Activated CD4-positive, CD25-positive, alpha-beta regulatory T cell treated with anti-CD3 and anti-CD28 coated beads, Interleukin-2, amount 50 U/mL, for 16 hours (primary cell): Measurements from ENCODE around the gene KMT2A.
"Not testable (repeated sequence)": the region's sequence is repeated elsewhere in the genome, so short reads cannot be mapped to it uniquely, and the experiment has no call there.

Source experiments
- DNase-seq: peaks from one replicate; pipeline ENCODE4 v3.0.0-alpha.2; 2020; ENCODE audit warnings: low read depth, low spot score

The KMT2A gene

DNA sequence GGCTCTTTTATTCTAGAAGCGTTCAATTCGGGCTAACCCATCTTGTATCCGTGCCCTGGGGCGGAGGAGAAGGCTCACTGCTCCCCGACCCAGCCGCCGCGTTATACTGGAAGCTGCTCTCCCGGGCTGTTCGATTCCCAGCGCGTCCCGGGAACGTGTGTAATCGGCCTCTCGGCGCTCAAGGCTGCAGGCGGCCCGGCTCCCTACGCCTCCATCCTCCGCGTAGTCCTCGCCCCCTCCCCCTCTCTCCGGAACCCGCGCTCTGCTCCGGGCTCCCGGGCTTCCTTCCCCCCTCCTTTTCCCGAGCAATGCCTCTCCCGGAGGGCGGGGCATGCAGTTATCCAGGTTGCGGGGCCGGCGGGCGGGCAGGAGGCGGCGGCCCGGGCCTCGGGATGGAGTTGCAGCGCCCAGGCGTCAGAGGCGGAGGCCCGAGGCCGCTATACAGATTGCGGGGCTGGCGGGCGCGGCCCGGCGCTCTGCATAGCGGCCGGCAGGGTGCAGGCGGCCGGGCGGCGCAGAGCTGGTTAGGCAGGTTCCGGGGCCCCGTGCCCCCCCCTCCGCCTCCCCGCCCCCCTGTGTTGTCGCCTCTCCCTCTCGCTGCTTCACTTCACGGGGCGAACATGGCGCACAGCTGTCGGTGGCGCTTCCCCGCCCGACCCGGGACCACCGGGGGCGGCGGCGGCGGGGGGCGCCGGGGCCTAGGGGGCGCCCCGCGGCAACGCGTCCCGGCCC is at the start of gene KMT2A:
Gene KMT2A, plus strand, starts transcription at position 600 of the 732 bp plus-strand sequence. Its CDS starts 21 bp downstream, at position 621.
- peak; percentile 84 for DNase-seq

DNA sequence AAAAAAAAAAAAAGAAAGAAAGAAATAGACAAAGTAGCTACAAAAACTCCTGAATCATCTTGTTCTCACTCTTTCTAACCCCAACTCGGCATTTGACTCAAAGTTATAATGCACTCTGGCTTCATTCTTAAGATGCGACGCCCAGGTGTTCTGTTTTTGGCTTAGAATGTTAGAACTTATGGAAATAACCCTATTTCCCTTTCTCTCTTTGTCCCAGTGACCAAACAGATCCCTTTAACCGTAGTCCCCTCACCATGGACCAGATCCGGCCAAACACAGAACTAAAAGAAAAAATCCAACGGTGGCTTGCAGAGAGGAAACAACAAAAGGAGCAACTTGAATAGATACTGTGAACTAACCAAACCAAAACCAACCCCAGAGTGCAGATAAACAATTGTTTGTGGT is 40.2 kb upstream of the KMT2A start:
- no peak for DNase-seq

DNA sequence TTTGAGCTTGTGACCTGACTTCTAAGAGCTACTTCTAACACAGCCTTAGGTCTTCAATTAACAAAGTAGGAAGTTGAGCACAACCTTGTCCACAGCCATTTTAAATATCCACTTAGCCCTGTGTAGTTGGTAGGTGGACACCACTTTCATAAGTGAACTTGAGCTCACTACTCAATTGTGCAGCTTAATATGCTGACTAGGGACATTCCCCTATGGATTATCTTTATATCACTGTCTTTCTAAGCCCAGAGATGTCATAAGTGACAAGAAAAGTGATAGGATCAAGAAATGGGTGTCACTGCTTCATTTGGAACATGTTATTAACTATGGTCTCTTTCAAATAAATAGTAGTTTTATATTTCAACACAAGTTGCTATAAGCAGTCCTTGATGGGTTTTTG is 38.8 kb upstream of the KMT2A start:
- DNase-seq, result no peak

DNA sequence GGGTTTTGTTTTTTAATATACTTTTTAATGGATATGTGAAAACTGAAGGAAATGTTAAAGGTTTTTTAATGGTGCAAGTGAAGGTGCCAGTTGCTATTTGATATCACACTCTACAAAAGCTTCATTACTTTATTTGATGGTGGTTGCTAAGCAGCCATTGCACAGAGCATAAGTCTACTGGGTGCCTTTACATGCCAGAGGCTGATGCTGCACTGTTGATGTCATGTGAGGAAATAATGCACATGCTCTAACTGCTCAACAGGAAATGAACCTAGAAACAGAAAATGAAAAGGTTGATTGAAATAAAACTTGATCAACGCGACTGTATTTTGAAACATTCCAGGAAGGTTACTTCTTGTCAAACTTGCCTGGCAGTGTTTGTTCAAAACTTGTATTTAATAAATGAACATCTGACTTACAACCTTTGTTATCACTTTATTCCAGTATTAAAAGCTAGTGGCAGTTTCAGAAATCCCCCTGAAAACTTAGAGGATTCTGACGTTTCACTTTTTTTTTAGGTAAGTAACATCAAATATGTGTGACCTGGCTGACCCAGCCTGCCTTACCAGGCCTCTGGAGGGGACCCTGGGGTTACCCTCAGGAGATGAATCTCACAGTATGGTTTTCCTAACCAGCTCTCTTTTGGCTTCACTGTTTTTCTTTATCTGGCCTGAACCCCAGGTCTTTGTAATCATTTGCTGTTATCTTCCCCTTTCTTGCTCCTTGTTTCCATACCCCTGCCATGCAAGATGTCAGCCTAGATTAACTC is 37.3 kb upstream of the KMT2A start:
- DNase-seq, result peak; percentile 36

DNA sequence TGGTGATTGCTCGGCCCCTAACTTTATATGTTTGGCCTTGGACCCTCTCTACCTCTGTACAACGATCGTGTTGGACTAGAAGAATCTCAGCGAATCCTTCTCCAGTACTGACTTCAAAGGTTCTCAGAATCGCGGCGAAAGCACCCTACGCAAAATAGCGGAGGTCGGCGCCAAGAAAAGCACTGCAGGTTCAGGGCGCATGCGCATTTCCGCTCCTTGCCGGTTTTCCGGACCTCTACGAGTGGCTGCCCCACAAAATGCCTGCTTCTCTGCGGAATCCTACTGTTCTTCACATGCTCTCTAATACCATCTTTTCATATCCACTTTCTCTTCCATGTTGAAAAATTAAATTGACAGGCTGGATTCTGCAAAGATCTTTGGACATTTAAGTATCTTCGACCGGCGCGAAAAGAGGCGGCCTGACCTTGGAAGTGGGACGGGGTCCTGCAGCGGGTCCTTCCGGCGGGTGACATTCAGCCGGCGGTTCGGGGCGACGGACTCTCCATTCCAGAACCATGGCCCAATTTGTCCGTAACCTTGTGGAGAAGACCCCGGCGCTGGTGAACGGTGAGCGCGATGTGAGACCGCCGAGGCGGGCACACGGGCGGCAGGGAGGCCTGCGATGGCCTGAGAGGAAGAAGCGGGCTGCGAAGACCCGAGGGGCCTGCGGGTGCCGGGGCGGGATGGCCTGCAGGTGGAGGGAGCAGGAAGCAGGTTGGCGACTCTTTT is 35.0 kb upstream of the KMT2A start, which contains the start of gene ATP5MG:
Gene ATP5MG, plus strand, starts transcription at position 456 of the 729 bp plus-strand sequence. Its CDS starts 60 bp downstream, at position 516.
- peak; percentile 84 for DNase-seq

DNA sequence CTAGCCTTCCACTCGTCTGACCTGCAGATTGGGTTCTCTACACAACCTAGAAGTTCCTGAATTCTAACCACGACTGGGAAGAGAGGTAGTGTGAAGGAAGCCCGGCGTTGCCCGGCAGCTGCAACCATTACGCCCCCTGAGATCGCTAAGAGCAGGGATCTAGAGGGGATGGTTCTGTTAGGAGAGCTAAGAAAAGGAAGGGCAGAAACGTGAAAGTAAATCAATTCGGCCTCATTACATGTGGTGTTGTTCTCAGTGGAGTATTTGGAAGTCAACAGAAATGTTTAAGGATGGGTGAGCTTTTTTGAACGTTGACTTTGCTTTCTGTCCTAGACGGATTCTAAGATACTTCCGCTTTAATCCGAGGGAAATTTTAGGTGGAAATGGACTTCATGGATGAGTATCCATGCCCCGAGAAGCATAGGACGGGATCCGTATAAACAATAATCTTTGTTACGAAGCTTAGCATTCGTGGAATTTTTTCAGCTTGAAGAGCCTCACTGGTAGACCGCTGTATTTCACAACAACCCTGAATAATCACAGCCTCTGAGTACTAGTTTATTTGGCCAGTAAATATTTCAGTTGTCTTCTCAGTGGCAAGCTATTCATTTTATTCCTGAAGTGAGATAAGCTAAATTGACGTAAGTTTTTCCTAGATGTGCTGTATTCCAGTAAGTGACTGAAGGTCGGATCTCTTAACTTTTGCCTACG is 34.3 kb upstream of the KMT2A start:
- no peak for DNase-seq

DNA sequence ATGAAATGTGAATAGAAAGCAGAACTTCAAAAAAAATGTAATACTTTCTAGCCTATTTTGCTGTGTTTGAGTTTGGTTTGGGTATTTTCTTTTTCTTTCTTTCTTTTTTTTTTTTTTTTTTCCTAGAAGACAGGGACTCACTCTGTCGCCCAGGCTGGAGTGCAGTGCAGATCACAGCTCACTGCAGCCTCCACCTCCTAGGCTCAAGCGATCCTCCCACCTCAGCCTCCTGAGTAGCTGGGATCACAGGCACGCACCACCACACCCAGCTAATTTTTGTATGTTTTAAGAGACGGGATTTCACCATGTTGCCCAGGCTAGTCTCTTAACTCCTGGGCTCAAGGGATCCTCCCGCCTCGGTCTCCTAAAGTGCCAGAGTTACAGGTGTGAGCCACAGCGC is 33.7 kb upstream of the KMT2A start:
- not testable (repeated sequence) for DNase-seq

DNA sequence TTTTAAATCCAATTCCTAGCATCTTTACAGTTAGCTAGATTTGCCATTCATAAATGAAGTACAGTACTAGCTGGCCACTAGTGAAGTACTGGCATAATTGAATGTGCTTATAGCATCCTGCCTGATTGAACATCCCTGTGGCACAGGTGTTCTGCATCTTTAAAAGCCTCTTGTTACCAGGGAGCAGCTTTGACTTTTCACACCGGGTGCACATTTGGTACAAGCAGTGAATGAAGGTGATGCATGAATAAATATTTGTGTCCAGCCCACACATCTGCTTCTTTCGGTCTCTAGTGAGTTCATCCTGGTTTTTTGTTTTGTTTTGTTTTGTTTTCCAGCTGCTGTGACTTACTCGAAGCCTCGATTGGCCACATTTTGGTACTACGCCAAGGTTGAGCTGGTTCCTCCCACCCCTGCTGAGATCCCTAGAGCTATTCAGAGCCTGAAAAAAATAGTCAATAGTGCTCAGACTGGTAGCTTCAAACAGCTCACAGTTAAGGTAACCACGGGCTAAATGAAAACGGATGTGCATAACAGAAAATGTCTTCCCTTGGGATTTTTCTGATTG is 29.6 kb upstream of the KMT2A start:
- no peak for DNase-seq

DNA sequence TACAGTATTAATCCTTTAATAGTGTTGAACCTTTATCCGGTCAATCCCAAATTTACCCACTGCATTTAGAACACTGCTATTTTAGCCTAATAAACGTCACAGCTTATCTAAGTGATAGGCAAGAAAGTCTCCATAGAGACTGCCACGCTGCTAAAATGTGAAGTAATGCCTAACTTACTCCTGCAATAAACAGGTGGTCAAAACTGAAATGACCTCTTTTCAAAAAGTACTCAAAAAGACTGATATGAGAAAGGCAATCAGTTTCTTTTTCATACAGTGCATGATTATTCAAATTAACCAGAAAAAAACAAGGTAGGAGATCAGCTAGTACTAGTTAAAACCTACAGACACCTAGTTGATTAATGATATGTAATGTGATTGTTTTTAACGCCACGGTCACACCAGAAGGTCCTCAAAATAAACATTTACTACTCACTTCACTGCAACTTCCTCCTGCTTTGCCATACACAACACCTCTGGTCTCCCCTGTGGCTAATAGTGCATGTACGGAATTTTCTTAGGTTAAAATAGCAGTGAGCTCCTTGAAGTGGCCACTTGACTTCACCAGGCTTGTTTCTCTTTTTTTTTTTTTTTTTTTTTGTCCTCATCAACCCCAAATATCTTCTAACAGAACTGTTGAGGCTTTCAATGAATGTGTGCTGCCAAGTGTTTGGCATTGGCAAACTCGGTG is 26.1 kb upstream of the KMT2A start:
- no peak for DNase-seq

DNA sequence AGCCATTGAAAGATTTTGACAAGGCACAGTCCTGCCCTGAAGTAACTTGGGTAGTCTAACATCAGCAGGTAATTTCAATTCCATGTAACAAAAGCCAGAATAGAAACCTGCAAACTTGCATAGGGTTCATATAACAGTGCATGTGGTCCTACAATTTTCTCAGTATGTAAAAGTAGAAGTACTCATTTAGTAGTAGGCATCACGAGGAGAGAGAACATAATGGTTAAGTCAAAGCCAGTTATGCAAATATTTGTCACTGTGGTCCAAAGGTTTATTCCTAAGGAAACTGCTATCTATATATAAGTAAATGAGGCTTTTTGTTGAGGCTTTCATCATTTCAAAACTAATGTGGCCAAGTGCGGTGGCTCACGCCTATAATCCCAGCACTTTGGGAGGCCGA is 24.8 kb upstream of the KMT2A start:
- DNase-seq, result no peak

DNA sequence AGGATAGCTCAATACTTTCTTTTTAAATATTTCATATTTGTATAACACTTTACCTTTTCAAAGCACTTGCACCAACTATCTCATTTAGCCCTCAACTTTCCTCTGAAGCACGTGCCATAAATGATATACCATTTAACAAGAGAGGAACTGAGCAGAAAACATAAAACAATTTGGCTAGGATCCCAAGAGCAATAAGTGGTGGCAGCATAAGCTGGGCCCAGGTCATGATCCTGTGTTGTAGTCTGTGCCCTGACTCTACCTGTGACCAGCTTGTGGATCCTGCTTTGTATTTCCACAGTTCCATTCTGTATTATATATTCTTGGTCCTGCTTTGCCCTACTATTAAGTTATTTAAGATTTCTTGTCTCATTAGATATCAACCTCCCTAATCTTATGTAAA is 23.4 kb upstream of the KMT2A start:
- DNase-seq, result no peak

DNA sequence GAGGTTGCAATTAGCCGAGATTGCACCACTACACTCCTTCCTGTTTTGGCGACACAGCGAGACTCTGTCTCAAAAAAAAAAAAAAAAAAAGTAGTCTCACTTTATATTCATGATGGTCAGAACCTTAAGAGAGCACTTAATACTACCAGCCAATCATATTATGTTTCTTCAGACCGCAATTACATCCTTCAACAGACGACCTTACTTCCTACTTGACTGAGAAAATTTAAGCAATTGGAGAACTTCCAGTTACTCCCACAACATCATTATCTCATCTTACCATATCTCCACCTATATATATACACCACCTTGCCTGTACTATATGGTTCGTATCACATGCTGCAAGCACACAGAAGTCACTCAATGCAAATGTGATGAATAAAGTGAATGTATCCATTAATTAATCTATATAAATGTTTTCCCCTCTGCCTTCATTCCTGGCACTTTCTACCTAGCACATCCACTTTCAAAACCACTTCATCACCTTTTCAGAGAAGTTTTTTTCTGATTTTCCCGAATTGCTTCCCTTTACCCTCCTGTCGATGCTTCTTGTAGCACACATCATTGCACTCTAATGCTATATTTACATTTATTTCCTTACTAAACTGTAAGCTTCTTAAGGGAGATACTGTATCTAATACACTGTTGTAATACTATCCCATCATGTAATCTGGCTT is 21.1 kb upstream of the KMT2A start:
- DNase-seq, result no peak

DNA sequence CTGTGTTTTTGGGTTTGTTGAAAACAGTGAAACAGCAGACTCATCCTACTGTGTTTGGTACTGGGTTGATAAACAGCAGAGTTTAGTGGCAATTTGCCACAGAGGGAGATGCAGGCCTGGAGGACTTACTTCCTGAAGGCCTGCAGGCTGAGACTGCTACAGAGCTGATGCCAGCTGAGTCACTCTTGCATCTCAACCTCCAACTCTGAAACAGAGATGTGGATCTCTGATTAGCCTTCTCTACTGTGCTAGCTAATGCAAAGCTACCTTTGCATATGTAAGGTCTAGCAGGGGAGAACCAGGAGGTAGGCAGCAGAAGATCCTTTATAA is 20.6 kb upstream of the KMT2A start:
- no peak for DNase-seq

DNA sequence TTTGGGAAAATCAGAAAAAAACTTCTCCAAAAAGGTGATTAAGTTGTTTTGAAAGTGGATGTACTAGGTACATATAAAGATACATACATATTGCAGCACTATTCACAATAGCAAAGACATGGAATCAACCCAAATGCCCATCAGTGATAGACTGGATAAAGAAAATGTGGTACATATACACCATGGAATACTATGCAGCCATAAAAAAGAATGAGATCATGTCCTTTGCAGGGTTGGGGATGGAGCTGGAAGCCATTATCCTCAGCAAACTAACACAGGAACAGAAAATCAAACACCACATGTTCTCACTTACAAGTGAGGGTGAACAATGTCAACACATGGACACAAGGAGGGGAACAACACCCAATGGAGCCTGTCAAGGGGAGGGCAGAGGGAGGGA is 19.4 kb upstream of the KMT2A start:
- not testable (repeated sequence) for DNase-seq

DNA sequence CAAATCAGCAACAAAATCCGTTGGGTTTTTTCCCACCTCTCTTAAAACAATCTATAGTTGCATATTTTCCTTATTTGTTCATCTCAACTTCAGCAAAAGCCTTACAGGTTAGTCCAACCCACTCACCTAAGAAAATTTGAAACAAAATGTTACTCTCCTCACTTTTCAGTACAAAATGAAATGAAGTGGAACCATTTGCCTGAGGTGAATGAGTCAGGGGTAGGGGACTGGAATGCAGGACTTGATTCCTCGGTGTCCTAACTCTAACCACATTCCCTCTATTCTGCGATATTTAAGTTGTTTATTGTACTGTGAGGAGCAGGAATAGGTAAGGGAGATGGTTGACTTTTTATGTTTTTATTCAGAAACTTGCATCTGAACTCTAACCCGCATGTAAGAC is 18.5 kb upstream of the KMT2A start:
- no peak for DNase-seq

DNA sequence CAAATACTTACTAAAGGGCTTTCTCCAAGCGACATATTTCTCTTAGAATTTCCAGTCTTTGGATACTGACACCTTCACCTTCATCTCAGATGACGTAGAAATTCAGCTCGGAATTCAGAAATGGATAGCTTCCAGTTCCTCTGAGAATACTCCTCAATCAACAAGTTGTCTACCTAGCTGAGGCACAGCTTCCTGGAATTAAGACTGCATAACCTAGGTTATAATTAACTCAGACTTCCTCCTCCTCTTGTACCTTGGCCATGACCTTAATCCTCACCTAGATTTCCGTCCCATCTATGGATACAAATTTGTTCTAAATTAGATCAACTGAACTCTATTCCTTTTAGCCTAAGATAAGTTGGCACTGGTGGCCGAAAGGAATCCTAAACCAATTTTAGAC is 17.5 kb upstream of the KMT2A start:
- no peak for DNase-seq

DNA sequence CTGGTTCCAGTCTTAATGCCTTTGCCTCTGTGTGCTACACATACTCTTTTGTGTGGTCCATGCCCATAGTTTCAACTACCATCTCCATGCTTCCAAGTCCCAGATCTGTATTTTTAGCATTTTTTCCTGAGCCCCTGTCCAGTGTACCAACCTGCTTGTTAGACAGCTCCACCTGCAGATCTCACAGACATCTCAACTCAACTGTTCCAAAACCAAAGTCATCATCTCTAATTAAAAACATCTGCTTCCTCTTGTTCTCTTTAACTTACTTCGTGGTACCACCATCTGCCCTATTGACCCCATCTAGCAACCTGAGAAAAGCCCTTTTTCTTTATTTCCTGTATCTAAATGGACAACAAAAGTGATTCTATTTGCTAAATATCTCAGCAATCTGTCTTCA is 8.6 kb upstream of the KMT2A start:
- no peak for DNase-seq

DNA sequence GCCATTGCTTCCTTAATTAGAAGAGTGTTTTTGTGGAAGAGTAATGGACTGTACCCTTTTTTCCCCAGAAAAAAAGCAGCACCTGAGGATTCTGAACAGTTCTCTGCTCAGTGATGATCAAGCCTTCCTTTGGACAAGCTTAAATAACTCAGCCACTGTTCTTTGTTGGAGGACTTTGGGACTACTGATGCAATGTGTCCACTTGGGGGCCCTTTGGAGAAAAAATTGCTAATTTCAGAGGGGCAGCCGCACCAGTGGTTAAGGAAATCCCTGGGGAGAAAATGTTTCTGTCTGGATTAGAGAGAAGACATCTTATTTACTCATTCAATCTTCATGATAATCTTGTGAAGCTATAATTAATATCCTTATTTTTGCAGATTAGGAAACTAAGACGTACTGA is 5.3 kb upstream of the KMT2A start:
- DNase-seq, result no peak

DNA sequence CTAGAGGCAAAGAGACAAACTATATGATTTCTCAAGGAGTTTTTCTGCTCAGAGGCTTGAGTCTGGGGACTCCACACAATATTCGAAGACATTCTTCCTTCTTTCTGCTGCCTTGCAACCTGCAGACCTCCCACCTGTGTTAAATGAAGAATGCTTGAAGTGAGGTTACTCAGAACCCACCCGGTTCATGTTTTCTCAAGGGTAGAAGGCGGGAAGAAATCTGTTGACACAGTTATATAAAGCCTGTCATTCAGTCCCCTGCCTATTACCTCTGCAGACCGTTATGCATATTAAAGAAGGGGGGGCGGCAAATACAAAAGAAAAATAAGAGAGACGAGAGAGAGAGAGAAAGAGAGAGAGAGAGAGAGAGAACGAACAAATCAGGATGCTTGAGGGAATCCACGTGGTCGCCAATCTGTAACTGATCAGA is 2.2 kb upstream of the KMT2A start:
- no peak for DNase-seq

DNA sequence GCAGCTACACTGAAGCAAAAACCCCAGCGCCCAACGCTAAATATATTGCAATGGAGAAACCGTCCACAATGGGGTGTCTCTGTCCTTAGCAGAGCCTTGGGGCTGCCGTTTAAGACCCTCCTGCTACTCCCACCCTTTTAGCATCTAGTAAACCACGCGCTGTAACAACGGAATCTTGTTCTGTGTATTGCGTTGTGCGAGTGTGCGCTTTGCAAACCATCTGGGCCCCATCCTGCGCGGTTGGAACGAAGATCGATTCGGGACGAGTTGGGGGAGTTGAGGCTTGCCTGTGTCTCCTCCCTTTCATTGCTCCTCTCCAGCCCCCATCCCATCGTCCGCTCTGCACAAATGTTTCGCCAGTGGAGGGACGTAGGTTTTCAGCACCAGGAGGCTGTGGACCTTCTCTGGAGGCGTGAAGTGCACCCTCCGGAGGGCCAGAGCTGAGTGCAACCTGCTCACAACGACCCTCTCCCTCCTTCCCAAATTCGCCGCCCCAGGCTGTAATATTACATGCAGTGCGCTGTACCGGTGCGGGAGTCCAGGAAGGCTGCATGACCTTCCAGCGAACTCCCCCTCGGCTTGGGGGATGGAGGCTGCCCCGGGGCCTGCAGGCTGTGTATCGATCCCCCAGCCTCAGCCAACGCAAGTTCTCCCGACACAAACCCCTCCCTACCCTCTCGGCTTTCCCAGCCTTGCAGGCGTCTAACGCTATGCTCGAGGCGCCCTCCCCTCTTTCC is 1.6 kb upstream of the KMT2A start:
- no peak for DNase-seq
